Skin epidermis (tissue), 12 donors: ENCODE data around the gene ALDH1B1.
"Not testable (repeated sequence)": the region's sequence is repeated elsewhere in the genome, so short reads cannot be mapped to it uniquely, and the experiment has no call there.

ENCODE experiments used
- H3K27ac ChIP-seq, 21 experiments: fragments of 200-600 bp; sonication (generic) in 11 of 21; one replicate each; pipeline ENCODE4 v1.5.0; 2020; ENCODE audit warnings: mild to moderate bottlenecking in 3 of 21, inconsistent platforms in 2 of 21, moderate library complexity in 2 of 21
- H3K4me3 ChIP-seq, 7 experiments: fragments of 200-600 bp; sonication (generic) in 2 of 7; one replicate each; pipeline ENCODE4 v1.5.0; 2020; ENCODE audit warnings: inconsistent platforms in 2 of 7, mild to moderate bottlenecking in 2 of 7, moderate library complexity in 1 of 7

Gene ALDH1B1

GRCh38 chr9:38382141-38382540 lies 10.4 kb upstream of the ALDH1B1 start:
- Histone ChIP-seq H3K4me3 (no peak overlapping the region), H3K27ac (peak overlapping the region in 1 of 21 experiments; percentile 22)

- Histone ChIP-seq H3K4me3 (no peak overlapping the region), H3K27ac (peak overlapping the region in 1 of 21 experiments; percentile 6)
These were observed 7.3 kb upstream of the ALDH1B1 start for GRCh38 chr9:38384990-38385848.

GRCh38 chr9:38385896-38386295 lies 6.6 kb upstream of the ALDH1B1 start:
- peak overlapping the region in 1 of 21 experiments; percentile 6 for H3K27ac ChIP-seq

GRCh38 chr9:38386319-38386895 lies 6.1 kb upstream of the ALDH1B1 start:
- Histone ChIP-seq H3K27ac (no peak overlapping the region), H3K4me3 (no peak overlapping the region)

More at GRCh38 chr9:38385896-38386295, 6.6 kb upstream of the ALDH1B1 start:
- no peak overlapping the region for H3K4me3 ChIP-seq

GRCh38 chr9:38387066-38387465 lies 5.4 kb upstream of the ALDH1B1 start:
- Histone ChIP-seq H3K4me3 (no peak overlapping the region), H3K27ac (no peak overlapping the region)

GRCh38 chr9:38387751-38388150 lies 4.8 kb upstream of the ALDH1B1 start:
- Histone ChIP-seq H3K4me3 (no peak overlapping the region), H3K27ac (peak overlapping the region in 2 of 21 experiments; percentile 12 to 71)

GRCh38 chr9:38388283-38389223 lies 3.9 kb upstream of the ALDH1B1 start:
- Histone ChIP-seq H3K27ac (peak overlapping the region in 10 of 21 experiments; percentile 18 to 81 (median 57)), H3K4me3 (no peak overlapping the region)

- H3K4me3 ChIP-seq: no peak overlapping the region
- peak overlapping the region in 16 of 21 experiments; percentile 18 to 81 (median 57) for H3K27ac ChIP-seq
These were observed 3.2 kb upstream of the ALDH1B1 start for GRCh38 chr9:38389313-38389712.

GRCh38 chr9:38390442-38390841 lies 2.1 kb upstream of the ALDH1B1 start:
- Histone ChIP-seq H3K4me3 (no peak overlapping the region), H3K27ac (peak overlapping the region in 9 of 21 experiments; percentile 13 to 76 (median 50))

- H3K4me3 ChIP-seq: no peak overlapping the region
- H3K27ac ChIP-seq: peak overlapping the region in 6 of 21 experiments; percentile 13 to 76 (median 58)
These were observed 1.7 kb upstream of the ALDH1B1 start for GRCh38 chr9:38390851-38391250.

GRCh38 chr9:38391278-38392118 lies 1.0 kb upstream of the ALDH1B1 start:
- Histone ChIP-seq H3K27ac (peak overlapping the region in 2 of 21 experiments; percentile 68 to 79), H3K4me3 (peak overlapping the region in 4 of 7 experiments; percentile 60 to 67 (median 62))

GRCh38 chr9:38393128-38393796 lies 760 bp downstream of the ALDH1B1 start:
- H3K27ac ChIP-seq: peak overlapping the region in 18 of 21 experiments; percentile 26 to 80 (median 65)

GRCh38 chr9:38394416-38394815 lies 1.9 kb downstream of the ALDH1B1 start:
- Histone ChIP-seq H3K27ac (no peak overlapping the region), H3K4me3 (no peak overlapping the region)

More at GRCh38 chr9:38393128-38393796, 760 bp downstream of the ALDH1B1 start:
- peak overlapping the region; percentile 44 to 67 (median 60) for H3K4me3 ChIP-seq

- no peak overlapping the region for H3K27ac ChIP-seq
- no peak overlapping the region for H3K4me3 ChIP-seq
These were observed 3.3 kb downstream of the ALDH1B1 start for GRCh38 chr9:38395653-38396370.

GRCh38 chr9:38396371-38396671 lies 3.8 kb downstream of the ALDH1B1 start:
- no peak overlapping the region for H3K27ac ChIP-seq
- H3K4me3 ChIP-seq: no peak overlapping the region

- H3K4me3 ChIP-seq, H3K27ac ChIP-seq: not testable (repeated sequence)
These were observed 6.7 kb downstream of the ALDH1B1 start for GRCh38 chr9:38399191-38399590.

- Histone ChIP-seq H3K27ac (no peak overlapping the region), H3K4me3 (no peak overlapping the region)
These were observed 9.5 kb downstream of the ALDH1B1 start for GRCh38 chr9:38401994-38402393.

- no peak overlapping the region for H3K27ac ChIP-seq
- no peak overlapping the region for H3K4me3 ChIP-seq
These were observed 11.8 kb downstream of the ALDH1B1 start for GRCh38 chr9:38404314-38404713.
